OCI-LY3 (cell line): ENCODE data around the gene MYO16.

Source experiments
- H2AFZ ChIP-seq: fragments of 200-600, 300-600 bp; shearing (Covaris generic); 2 replicates; pipeline ENCODE4 v1.6.0; 2014; ENCODE audit warnings: antibody characterized with exemption, low read depth, low read length
- H3K27ac ChIP-seq: fragments of 200-600, 300-600 bp; sonication (generic); 2 replicates; pipeline ENCODE4 v1.5.1; 2014; ENCODE audit warnings: mild to moderate bottlenecking, low read length, moderate library complexity, mixed read lengths
- H3K27me3 ChIP-seq: fragments of 200-600, 300-600 bp; sonication (generic); 2 replicates; pipeline ENCODE4 v1.6.1; 2014; ENCODE audit warnings: low read depth, low read length, mixed read lengths
- H3K36me3 ChIP-seq: fragments of 200-600, 300-600 bp; sonication (generic); replicated peaks from 2 replicates; pipeline ENCODE3; 2014; ENCODE audit warnings: low read depth, low read length, mixed read lengths
- H3K4me1 ChIP-seq: fragments of 300-600, 200-600 bp; sonication (generic); 2 replicates; pipeline ENCODE4 v1.6.1; 2014; ENCODE audit warnings: low read length, mixed read lengths
- H3K4me2 ChIP-seq: fragments of 200-600, 300-600 bp; sonication (generic); 2 replicates; pipeline ENCODE4 v1.6.1; 2014; ENCODE audit warnings: low read length, mixed read lengths
- H3K4me3 ChIP-seq: fragments of 300-600, 200-600 bp; sonication (generic); 2 replicates; pipeline ENCODE4 v1.5.1; 2014; ENCODE audit warnings: antibody characterized with exemption, mild to moderate bottlenecking, low read length, moderate library complexity
- H3K79me2 ChIP-seq: fragments of 300-600, 200-600 bp; shearing (Covaris generic); 2 replicates; pipeline ENCODE4 v1.6.1; 2014; ENCODE audit warnings: mild to moderate bottlenecking, low read length, mixed read lengths
- H3K9ac ChIP-seq: fragments of 300-600, 200-600 bp; shearing (Covaris generic); 2 replicates; pipeline ENCODE4 v1.6.0; 2014; ENCODE audit warnings: mild to moderate bottlenecking, low read length, moderate library complexity
- H3K9me3 ChIP-seq: fragments of 200-600, 300-600 bp; shearing (Covaris generic); 2 replicates; pipeline ENCODE4 v1.6.1; 2014; ENCODE audit warnings: low read length, mixed read lengths; ENCODE audit not compliant: insufficient read depth
- H4K20me1 ChIP-seq: fragments of 200-600, 300-600 bp; sonication (generic); 2 replicates; pipeline ENCODE4 v1.6.1; 2016; ENCODE audit warnings: low read length, mixed read lengths; ENCODE audit not compliant: insufficient read depth
- CTCF ChIP-seq: fragments of 200-600, 300-600 bp; sonication (generic); IDR thresholded peaks from 2 replicates; pipeline ENCODE4 v1.5.1; 2014; ENCODE audit warnings: antibody characterized with exemption, low read length, low read depth
- EZH2phosphoT487 ChIP-seq: fragments of 200-600 bp; shearing (Covaris generic); IDR thresholded peaks from 2 replicates; pipeline ENCODE4 v1.6.1; 2018; ENCODE audit warnings: antibody characterized with exemption, mixed run types, low read depth

The MYO16 gene

GRCh38 chr13:108877300-108877699 lies 247.9 kb downstream of the MYO16 start:
- H3K4me2 ChIP-seq: no peak overlapping the region
- no peak overlapping the region for H3K4me3 ChIP-seq
- no peaks in the 10 kb centered on the region for H3K79me2 ChIP-seq
- no peaks in the 10 kb centered on the region for H3K4me1 ChIP-seq
- H3K27ac ChIP-seq: no peak overlapping the region
- H3K36me3 ChIP-seq: no peaks in the 10 kb centered on the region
- no peaks in the 10 kb centered on the region for H3K9me3 ChIP-seq
- no peak overlapping the region for H2AFZ ChIP-seq
- H3K9ac ChIP-seq: no peak overlapping the region
- H4K20me1 ChIP-seq: no peaks in the 10 kb centered on the region
- H3K27me3 ChIP-seq: no peaks in the 10 kb centered on the region
- TF ChIP-seq EZH2phosphoT487: no peak
- no peak for TF ChIP-seq CTCF

- H2AFZ ChIP-seq: no peak overlapping the region
- H3K79me2 ChIP-seq: no peaks in the 10 kb centered on the region
- H3K4me3 ChIP-seq: no peak overlapping the region
- no peaks in the 10 kb centered on the region for H4K20me1 ChIP-seq
- no peak overlapping the region for H3K9ac ChIP-seq
- no peaks in the 10 kb centered on the region for H3K4me1 ChIP-seq
- H3K4me2 ChIP-seq: no peak overlapping the region
- no peak overlapping the region for H3K27ac ChIP-seq
- H3K27me3 ChIP-seq: no peaks in the 10 kb centered on the region
- no peak for TF ChIP-seq EZH2phosphoT487
- TF ChIP-seq CTCF: no peak
- no peaks in the 10 kb centered on the region for H3K36me3 ChIP-seq
- H3K9me3 ChIP-seq: no peaks in the 10 kb centered on the region
Observed at GRCh38 chr13:108878732-108879131, 249.3 kb downstream of the MYO16 start.

GRCh38 chr13:108889324-108889984 lies 260.0 kb downstream of the MYO16 start:
- TF ChIP-seq CTCF: no peak
- no peak for TF ChIP-seq EZH2phosphoT487

GRCh38 chr13:108895220-108895704 lies 265.9 kb downstream of the MYO16 start:
- peak; percentile 61 for TF ChIP-seq CTCF
- no peak for TF ChIP-seq EZH2phosphoT487
- Histone ChIP-seq H4K20me1 (no peaks in the 10 kb centered on the region), H3K4me3 (no peak overlapping the region), H3K4me1 (peaks cover 7% of the 10 kb centered on the region), H3K9me3 (no peaks in the 10 kb centered on the region), H3K27ac (no peak overlapping the region), H3K4me2 (peak overlapping the region; percentile 33), H3K9ac (no peak overlapping the region), H2AFZ (no peak overlapping the region), H3K36me3 (no peaks in the 10 kb centered on the region), H3K79me2 (no peaks in the 10 kb centered on the region), H3K27me3 (no peaks in the 10 kb centered on the region; the same call in 1 of the 2 replicates)

More at GRCh38 chr13:108889324-108889984, 260.0 kb downstream of the MYO16 start:
- no peaks in the 10 kb centered on the region for H3K79me2 ChIP-seq
- H3K36me3 ChIP-seq: no peaks in the 10 kb centered on the region
- no peak overlapping the region for H3K27ac ChIP-seq
- H3K4me1 ChIP-seq: no peaks in the 10 kb centered on the region
- no peaks in the 10 kb centered on the region; the same call in 1 of the 2 replicates for H3K27me3 ChIP-seq
- H3K9me3 ChIP-seq: no peaks in the 10 kb centered on the region
- H3K9ac ChIP-seq: no peak overlapping the region
- no peak overlapping the region for H2AFZ ChIP-seq
- no peak overlapping the region for H3K4me2 ChIP-seq
- no peaks in the 10 kb centered on the region for H4K20me1 ChIP-seq
- H3K4me3 ChIP-seq: no peak overlapping the region
